ENCODE data around the gene TTC39C. TPM values are rescaled to one million over a fixed set of nuclear protein-coding genes. Genes with fewer than 3 reads are reported as not detected.

Gene TTC39C
- polyA plus RNA-seq, 3 donors = 4.3 to 29.5 (median 8.3) TPM

- Mint-ChIP-seq H3K4me1 (peaks cover 17% of the 10 kb centered on the region), H3K9me3 (peaks cover 0 to 8% (median 4%) of the 10 kb centered on the region in 7 donors), H3K4me3 (peak within 1 kb of the TSS; percentile 87 to 95), H3K27ac (peak within 1 kb of the TSS; percentile 81 to 93 (median 87)), H3K27me3 (ENCODE audit: low read depth in 3 of 3) (peaks cover 14 to 15% (median 14%) of the 10 kb centered on the region in 3 donors), H3K36me3 (peaks cover 15 to 26% of the 10 kb centered on the region in 2 donors)
- peak within 1 kb of the TSS; percentile 25 to 67 (median 45) for H3K4me3 ChIP-seq (replicated peaks in 1 of 3; ENCODE audit: low read depth in 2 of 3, low read length in 3 of 3)
- WGBS (ENCODE audit: insufficient coverage) = 4% methylated on average over 47 of the region's 63 CpGs
- H3K9me3 ChIP-seq (replicated peaks in 1 of 2; ENCODE audit: control insufficient read depth in 1 of 2, insufficient read depth in 1 of 2, low read length in 2 of 2) = no peaks in the 10 kb centered on the region
- peak within 1 kb of the TSS; percentile 31 to 82 for H3K27ac ChIP-seq (ENCODE audit: low read depth in 1 of 2, low read length in 2 of 2)
- H2AFZ ChIP-seq (ENCODE audit: insufficient read depth, low read depth, low read length, poor library complexity, severe bottlenecking) = peak within 1 kb of the TSS; percentile 75
- TF ChIP-seq CTCF (IDR thresholded peaks at IDR 0.05) = no peak
- peak; percentile 90 to 93 (median 92) for DNase-seq
- peaks cover 6 to 14% of the 10 kb centered on the region in 2 donors for H3K36me3 ChIP-seq (replicated peaks in 1 of 2; ENCODE audit: control insufficient read depth in 1 of 2, insufficient read depth in 2 of 2, low read length in 2 of 2)
- peak within 1 kb of the TSS; percentile 61 for H3K4me2 ChIP-seq (replicated peaks; ENCODE audit: extremely low read depth, low read length, poor library complexity, severe bottlenecking)
- H3K9ac ChIP-seq (ENCODE audit: insufficient read depth, low read length, poor library complexity, severe bottlenecking) = peak within 1 kb of the TSS; percentile 37
- peaks cover 0 to 14% of the 10 kb centered on the region in 2 donors for H3K27me3 ChIP-seq (ENCODE audit: control insufficient read depth in 2 of 2, insufficient read depth in 2 of 2, low read length in 2 of 2)
- H3K4me1 ChIP-seq (ENCODE audit: control insufficient read depth in 1 of 2, insufficient read depth in 2 of 2, low read length in 2 of 2) = peaks cover 17 to 20% of the 10 kb centered on the region in 2 donors
- no peaks in the 10 kb centered on the region for H3K79me2 ChIP-seq (ENCODE audit: insufficient read depth, low read length)
- no peaks in the 10 kb centered on the region for H4K20me1 ChIP-seq (ENCODE audit: insufficient read depth, low read length)
- intact Hi-C loops (cut with micrococcal nuclease) = no loop called here
These were observed 124.4 kb downstream of the TTC39C start, which contains the start of gene CABYR for GRCh38 chr18:24138789-24139616. CABYR (plus strand) TSS chr18:24139062; CDS start chr18:24143115, 4,053 bp downstream.

- Histone ChIP-seq H3K27ac (ENCODE audit: low read depth in 1 of 2, low read length in 2 of 2) (no peak overlapping the region), H3K27me3 (ENCODE audit: control insufficient read depth in 2 of 2, insufficient read depth in 2 of 2, low read length in 2 of 2) (peaks cover 0 to 14% of the 10 kb centered on the region in 2 donors), H3K4me2 (replicated peaks; ENCODE audit: extremely low read depth, low read length, poor library complexity, severe bottlenecking) (no peak overlapping the region), H3K4me3 (replicated peaks in 1 of 3; ENCODE audit: low read depth in 2 of 3, low read length in 3 of 3) (no peak overlapping the region), H2AFZ (ENCODE audit: insufficient read depth, low read depth, low read length, poor library complexity, severe bottlenecking) (no peak overlapping the region), H3K79me2 (ENCODE audit: insufficient read depth, low read length) (no peaks in the 10 kb centered on the region), H4K20me1 (ENCODE audit: insufficient read depth, low read length) (no peaks in the 10 kb centered on the region), H3K36me3 (replicated peaks in 1 of 2; ENCODE audit: control insufficient read depth in 1 of 2, insufficient read depth in 2 of 2, low read length in 2 of 2) (peaks cover 2 to 7% of the 10 kb centered on the region in 2 donors), H3K9me3 (replicated peaks in 1 of 2; ENCODE audit: control insufficient read depth in 1 of 2, insufficient read depth in 1 of 2, low read length in 2 of 2) (no peaks in the 10 kb centered on the region), H3K4me1 (ENCODE audit: control insufficient read depth in 1 of 2, insufficient read depth in 2 of 2, low read length in 2 of 2) (peaks cover 17 to 20% of the 10 kb centered on the region in 2 donors), H3K9ac (ENCODE audit: insufficient read depth, low read length, poor library complexity, severe bottlenecking) (no peak overlapping the region)
- TF ChIP-seq CTCF (IDR thresholded peaks at IDR 0.05) = no peak
- intact Hi-C loops (cut with micrococcal nuclease) = no loop called here
- H3K4me3 Mint-ChIP-seq = no peak overlapping the region
- H3K4me1 Mint-ChIP-seq = peaks cover 17% of the 10 kb centered on the region
- H3K27me3 Mint-ChIP-seq (ENCODE audit: low read depth in 3 of 3) = peaks cover 14 to 15% (median 14%) of the 10 kb centered on the region in 3 donors
- peaks cover 0 to 8% (median 4%) of the 10 kb centered on the region in 7 donors for H3K9me3 Mint-ChIP-seq
- WGBS (ENCODE audit: insufficient coverage) = 100% methylated on average over 1 of the region's 2 CpGs
- no peak for DNase-seq
- no peak overlapping the region for H3K27ac Mint-ChIP-seq
- H3K36me3 Mint-ChIP-seq = peaks cover 10 to 13% of the 10 kb centered on the region in 2 donors
These were observed 126.1 kb downstream of the TTC39C start for GRCh38 chr18:24140697-24141096.

All from CD14-positive monocyte (primary cell).